H1 (cell line): ENCODE data around the gene NLRP7. TPM values are rescaled to one million over a fixed set of nuclear protein-coding genes. Genes with fewer than 3 reads are reported as not detected.
"Not testable (repeated sequence)": the region's sequence is repeated elsewhere in the genome, so short reads cannot be mapped to it uniquely, and the experiment has no call there.

Experiments
- CTCF ChIA-PET: fragments of 300-600 bp; sonication (Branson Sonifier 250); formaldehyde crosslinking; loops from one replicate; lab custom pipeline; 2021; ENCODE audit not compliant: partially characterized antibody; lab: Charles Lee
- POLR2A ChIA-PET: fragments of 300-600 bp; sonication (Branson Sonifier 250); formaldehyde crosslinking; loops from one replicate; lab custom pipeline; 2021; ENCODE audit warnings: inconsistent platforms; ENCODE audit not compliant: partially characterized antibody; lab: Charles Lee
- DNase-seq, 2 experiments: peaks; one replicate each; pipeline versions ENCODE4 v3.0.0 to v3.0.0-alpha.2; 2010 to 2022; ENCODE audit warnings: low spot score in 2 of 2, low read depth in 1 of 2, mixed read lengths in 1 of 2
- FAIRE-seq: peaks from 2 replicates; lab custom pipeline; 2011; peaks lifted over from hg19 to GRCh38; lab: Jason Lieb, UNC
- H2AFZ ChIP-seq: 2 replicates; pipeline ENCODE4 v1.8.1; 2012; ENCODE audit warnings: low read length, inconsistent platforms
- H2AK5ac ChIP-seq: 2 replicates; pipeline ENCODE4 v1.6.1; 2013; ENCODE audit warnings: low read depth, low read length
- H2BK120ac ChIP-seq: replicated peaks from 2 replicates; pipeline ENCODE3; 2013; ENCODE audit warnings: low read depth, low read length, inconsistent platforms
- H2BK12ac ChIP-seq: 2 replicates; pipeline ENCODE4 v1.6.1; 2013; ENCODE audit warnings: low read depth, low read length
- H2BK15ac ChIP-seq: 2 replicates; pipeline ENCODE4 v1.6.1; 2013; ENCODE audit warnings: low read length
- H2BK20ac ChIP-seq: 2 replicates; pipeline ENCODE4 v1.6.1; 2013; ENCODE audit warnings: low read length
- H2BK5ac ChIP-seq: 2 replicates; pipeline ENCODE4 v1.6.1; 2013; ENCODE audit warnings: low read depth, low read length
- H3K14ac ChIP-seq: 2 replicates; pipeline ENCODE4 v1.6.1; 2013; ENCODE audit warnings: inconsistent platforms; ENCODE audit not compliant: insufficient read length
- H3K18ac ChIP-seq: 2 replicates; pipeline ENCODE4 v1.6.1; 2013; ENCODE audit warnings: low read length; ENCODE audit errors: extremely low read depth
- H3K23ac ChIP-seq: 2 replicates; pipeline ENCODE4 v1.6.1; 2013; ENCODE audit warnings: inconsistent platforms; ENCODE audit not compliant: insufficient read length
- H3K23me2 ChIP-seq: 2 replicates; pipeline ENCODE4 v1.6.1; 2013; ENCODE audit warnings: low read depth, low read length
- H3K27ac ChIP-seq: 2 replicates; pipeline ENCODE4 v1.6.1; 2011; ENCODE audit warnings: low read depth, low read length, inconsistent platforms
- H3K27me3 ChIP-seq, 4 experiments: replicated peaks in 1 of 4; 1 replicate in 1 of 4; 2 replicates in 3 of 4; pipeline versions ENCODE4 v1.6.1 to v1.8.1; 2011 to 2013; ENCODE audit warnings: low read length in 3 of 4, mild to moderate bottlenecking in 3 of 4, inconsistent platforms in 2 of 4, mixed read lengths in 2 of 4, moderate library complexity in 1 of 4; ENCODE audit not compliant: control insufficient read depth in 3 of 4, insufficient read depth in 3 of 4; ENCODE audit errors: extremely low read depth in 1 of 4
- H3K36me3 ChIP-seq, 4 experiments: 2 replicates each; pipeline versions ENCODE4 v1.6.1 to v1.8.1; 2011 to 2013; ENCODE audit warnings: mild to moderate bottlenecking in 4 of 4, low read length in 3 of 4, moderate library complexity in 2 of 4, control low read depth in 1 of 4, inconsistent platforms in 1 of 4; ENCODE audit not compliant: insufficient read depth in 4 of 4, control insufficient read depth in 2 of 4
- H3K4ac ChIP-seq: replicated peaks from 2 replicates; pipeline ENCODE3; 2013; ENCODE audit warnings: low read length, low read depth, mixed read lengths, inconsistent platforms; ENCODE audit not compliant: insufficient read length
- H3K4me1 ChIP-seq, 4 experiments: replicated peaks in 1 of 4; 1 replicate in 1 of 4; 2 replicates in 3 of 4; pipeline versions ENCODE4 v1.6.1 to v1.8.1; 2011 to 2013; ENCODE audit warnings: low read length in 3 of 4, inconsistent platforms in 2 of 4, mixed read lengths in 1 of 4; ENCODE audit not compliant: insufficient read depth in 4 of 4, control insufficient read depth in 3 of 4
- H3K4me2 ChIP-seq, 2 experiments: 2 replicates each; pipeline versions ENCODE4 v1.6.1 to v1.8.1; 2011 to 2013; ENCODE audit warnings: low read depth in 2 of 2, low read length in 2 of 2, control low read depth in 1 of 2, inconsistent platforms in 1 of 2, mild to moderate bottlenecking in 1 of 2; ENCODE audit not compliant: insufficient read depth in 1 of 2
- H3K4me3 ChIP-seq, 4 experiments: fragments of 200-600, 300-600 bp in 1 of 4; sonication (generic), shearing (Covaris generic), sonication (Bioruptor Twin) in 1 of 4; 2 replicates each; pipeline versions ENCODE4 v1.5.1 to v1.8.1; 2011 to 2016; ENCODE audit warnings: low read length in 4 of 4, low read depth in 3 of 4, control low read depth in 2 of 4, inconsistent platforms in 2 of 4, mild to moderate bottlenecking in 2 of 4, mixed read lengths in 1 of 4, moderate library complexity in 1 of 4; ENCODE audit not compliant: insufficient read depth in 2 of 4; ENCODE audit errors: extremely low read depth in 1 of 4
- H3K56ac ChIP-seq: replicated peaks from 2 replicates; pipeline ENCODE3; 2013; ENCODE audit warnings: low read depth, mild to moderate bottlenecking, mixed read lengths, low read length, inconsistent platforms; ENCODE audit not compliant: insufficient read length
- H3K79me1 ChIP-seq: 2 replicates; pipeline ENCODE4 v1.6.1; 2013; ENCODE audit warnings: low read depth, low read length, control low read depth
- H3K79me2 ChIP-seq, 2 experiments: 2 replicates each; pipeline versions ENCODE4 v1.6.1 to v1.8.1; 2012 to 2013; ENCODE audit warnings: low read length in 2 of 2, mild to moderate bottlenecking in 2 of 2, inconsistent platforms in 1 of 2; ENCODE audit not compliant: insufficient read depth in 2 of 2, control insufficient read depth in 1 of 2
- H3K9ac ChIP-seq, 4 experiments: replicated peaks in 1 of 4; 1 replicate in 1 of 4; 2 replicates in 3 of 4; pipeline versions ENCODE4 v1.6.1 to v1.8.1; 2011 to 2013; ENCODE audit warnings: low read depth in 3 of 4, low read length in 3 of 4, control low read depth in 2 of 4, mild to moderate bottlenecking in 2 of 4, moderate library complexity in 2 of 4, inconsistent platforms in 1 of 4; ENCODE audit errors: extremely low read depth in 1 of 4
- H3K9me3 ChIP-seq, 2 experiments: 2 replicates each; pipeline versions ENCODE4 v1.6.1 to v1.8.1; 2012 to 2013; ENCODE audit warnings: mild to moderate bottlenecking in 2 of 2, moderate library complexity in 2 of 2, control low read depth in 1 of 2, inconsistent platforms in 1 of 2, low read depth in 1 of 2, low read length in 1 of 2, mixed read lengths in 1 of 2; ENCODE audit not compliant: insufficient read depth in 2 of 2
- H4K20me1 ChIP-seq, 2 experiments: replicated peaks in 1 of 2; 2 replicates each; pipeline versions ENCODE3 to v1.8.1; 2011 to 2013; ENCODE audit warnings: inconsistent platforms in 2 of 2, low read length in 2 of 2, mild to moderate bottlenecking in 1 of 2; ENCODE audit not compliant: insufficient read depth in 2 of 2, control insufficient read depth in 1 of 2
- H4K5ac ChIP-seq: 2 replicates; pipeline ENCODE4 v1.6.1; 2013; ENCODE audit warnings: low read length, low read depth, mixed read lengths, inconsistent platforms; ENCODE audit not compliant: insufficient read length
- H4K8ac ChIP-seq: 2 replicates; pipeline ENCODE4 v1.8.0; 2013; ENCODE audit warnings: mild to moderate bottlenecking, moderate library complexity, low read length, inconsistent platforms; ENCODE audit not compliant: insufficient read depth; ENCODE audit errors: extremely low read depth
- H4K91ac ChIP-seq: replicated peaks from 2 replicates; pipeline ENCODE3; 2013; ENCODE audit warnings: low read length, mixed read lengths, inconsistent platforms; ENCODE audit not compliant: insufficient read length
- WGBS, 2 experiments: shearing (Covaris generic) in 1 of 2; methylation state at CpG; one replicate each; pipeline versions ENCODE4 v1.1.6 to v1.1.7; 2013 to 2015; ENCODE audit warnings: low lambda C conversion rate in 2 of 2, mixed read lengths in 2 of 2, inconsistent platforms in 1 of 2, low coverage in 1 of 2, missing lambda C conversion rate in 1 of 2; ENCODE audit not compliant: insufficient replicate concordance in 2 of 2, insufficient coverage in 1 of 2, insufficient read length in 1 of 2; ENCODE audit errors: extremely low coverage in 1 of 2, missing lambda C conversion rate in 1 of 2; 5-methylcytosine and 5-hydroxymethylcytosine counted together
- polyA plus RNA-seq, 7 experiments: library from polyadenylated mRNA; depleted of rRNA in 3 of 7; stranded (reverse) in 5 of 7; unstranded in 2 of 7; fragments of >200 nt in 5 of 7; fragments of 200-250 nt in 2 of 7; gene quantifications; 1 replicate in 5 of 7; 2 replicates in 1 of 7; 4 replicates in 1 of 7; pipeline versions ENCODE4 v1.2.1 to v1.2.3, GENCODE V29; 2011 to 2013; ENCODE audit warnings: missing spikeins in 2 of 7, mixed read lengths in 2 of 7
- total RNA-seq: library from RNA; stranded (reverse); fragmentation: NEBNext Ultra II Directional; extraction: Animal tissue kit (Norgen Biotek cat#: 25700); gene quantifications from 2 replicates; pipeline ENCODE4 v1.2.1, GENCODE V29; 2021

Gene NLRP7
- total and polyA plus RNA-seq, 2 of the 8 experiments (the other 6 are each of a cell fraction or from before 2014, with no cell fraction given), result 0.91 to 1.2 TPM

- not testable (repeated sequence) for DNase-seq, H3K36me3 ChIP-seq, H2BK20ac ChIP-seq, H4K5ac ChIP-seq, H3K79me1 ChIP-seq, H2AK5ac ChIP-seq, H2BK120ac ChIP-seq, H3K4me3 ChIP-seq, H3K14ac ChIP-seq, H4K8ac ChIP-seq, H4K20me1 ChIP-seq, H4K91ac ChIP-seq, H3K56ac ChIP-seq, H3K4me1 ChIP-seq, H3K9ac ChIP-seq, H3K9me3 ChIP-seq, FAIRE-seq, H2AFZ ChIP-seq, H3K4ac ChIP-seq, H3K23ac ChIP-seq, H3K23me2 ChIP-seq, H2BK15ac ChIP-seq, H3K27ac ChIP-seq, H3K79me2 ChIP-seq, H3K27me3 ChIP-seq
- Histone ChIP-seq H2BK12ac (peak overlapping the region; percentile 68; the same call in 1 of the 2 replicates), H3K4me2 (peak overlapping the region in 1 of 2 experiments; percentile 37; a peak in 1 of 4 replicates), H2BK5ac (peak overlapping the region; percentile 66; the same call in 1 of the 2 replicates), H3K18ac (peak overlapping the region; percentile 60; the same call in 1 of the 2 replicates)
- ChIA-PET POLR2A (interaction anchor here (1.2 to 2.0 kb wide), 4 partner anchors 12 to 186 kb away, joined by 3 to 8 read pairs (median 6); partner anchors contain the start of gene NCR1), CTCF (interaction anchor here (0.7 to 1.9 kb wide), 3 partner anchors 8 to 18 kb away, joined by 3 to 8 read pairs (median 3); no protein-coding TSS in a partner anchor)
- 90% methylated on average over 14 of the region's 16 CpGs; no CpG with 5 or more reads in 1 of the 2 experiments for WGBS, 2 experiments
These were observed 53.2 kb downstream of the NLRP7 start for GRCh38 chr19:54894106-54894505.
